ENCODE data around the gene CCDC85C.

- TF ChIP-seq CTCF (IDR thresholded peaks at IDR 0.05; ENCODE audit: low read depth, low read length) (no peak), EZH2phosphoT487 (IDR thresholded peaks at IDR 0.05; ENCODE audit: low read depth) (no peak)
Observed at GRCh38 chr14:99644723-99645544, 40.9 kb upstream of the CCDC85C start, which contains the start of gene HHIPL1.
